A673 (cell line): ENCODE measurements around the gene CD1C. TPM values are rescaled to one million over a fixed set of nuclear protein-coding genes. Genes with fewer than 3 reads are reported as not detected.
"Not testable (repeated sequence)": the region's sequence is repeated elsewhere in the genome, so short reads cannot be mapped to it uniquely, and the experiment has no call there.

Source experiments
- BruUV-seq: library from RNA; stranded (reverse); fragments of 400-500 nt; replicated peaks from 2 replicates; lab custom pipeline; 2021; lab: Mats Ljungman, UMichigan
- CTCF ChIA-PET: fragments of 300-600 bp; sonication (Branson Sonifier 250); formaldehyde crosslinking; loops from one replicate; lab custom pipeline; 2022; ENCODE audit warnings: antibody characterized with exemption; lab: Charles Lee
- POLR2A ChIA-PET: fragments of 300-600 bp; sonication (Branson Sonifier 250); formaldehyde crosslinking; loops from one replicate; lab custom pipeline; 2022; ENCODE audit warnings: antibody characterized with exemption; ENCODE audit not compliant: low non-redundant PET; lab: Charles Lee
- DNase-seq: peaks from one replicate; pipeline ENCODE4 v3.0.0-alpha.2; 2015; ENCODE audit warnings: low spot score
- H3K27ac ChIP-seq: fragments of 200-600 bp; sonication (generic); 2 replicates; pipeline ENCODE4 v1.5.1; 2016; ENCODE audit warnings: mixed run types, low read depth, mild to moderate bottlenecking, mixed read lengths, antibody characterized with exemption, low read length; ENCODE audit not compliant: poor library complexity, severe bottlenecking
- H3K27me3 ChIP-seq: fragments of 200-600 bp; sonication (generic); replicated peaks from 2 replicates; pipeline ENCODE4 v1.6.1; 2017; ENCODE audit warnings: mixed run types, low read depth, mild to moderate bottlenecking, mixed read lengths, antibody characterized with exemption, low read length; ENCODE audit not compliant: insufficient read depth, poor library complexity
- H3K36me3 ChIP-seq: fragments of 200-600 bp; sonication (generic); 2 replicates; pipeline ENCODE4 v1.6.1; 2016; ENCODE audit warnings: mixed run types, mild to moderate bottlenecking, mixed read lengths, antibody characterized with exemption, low read length; ENCODE audit not compliant: insufficient read depth, poor library complexity, severe bottlenecking
- H3K4me1 ChIP-seq: fragments of 200-600 bp; sonication (generic); 2 replicates; pipeline ENCODE4 v1.6.1; 2017; ENCODE audit warnings: mixed run types, mild to moderate bottlenecking, mixed read lengths, antibody characterized with exemption, low read length; ENCODE audit not compliant: insufficient read depth, poor library complexity, severe bottlenecking
- H3K4me3 ChIP-seq: fragments of 200-600 bp; sonication (generic); 2 replicates; pipeline ENCODE4 v1.5.1; 2016; ENCODE audit warnings: low read depth, mixed run types, mild to moderate bottlenecking, mixed read lengths, low read length; ENCODE audit not compliant: poor library complexity, severe bottlenecking
- H3K9me3 ChIP-seq: fragments of 200-600 bp; sonication (generic); 2 replicates; pipeline ENCODE4 v1.6.1; 2016; ENCODE audit warnings: mixed run types, low read depth, mild to moderate bottlenecking, mixed read lengths, antibody characterized with exemption, low read length; ENCODE audit not compliant: poor library complexity, severe bottlenecking
- CTCF ChIP-seq: fragments of 300-800, 200-600 bp; sonication (generic); conservative IDR thresholded peaks from 2 replicates; pipeline ENCODE4 v1.5.1; 2017; ENCODE audit warnings: low read depth, mild to moderate bottlenecking, antibody characterized with exemption, low read length, moderate library complexity, mixed read lengths
- EZH2 ChIP-seq: fragments of 200-600 bp; sonication (generic); IDR thresholded peaks from 2 replicates; pipeline ENCODE4 v1.6.1; 2017; ENCODE audit warnings: borderline replicate concordance, low read depth, mild to moderate bottlenecking, mixed read lengths, antibody characterized with exemption, low read length; ENCODE audit not compliant: poor library complexity, severe bottlenecking
- intact Hi-C: fragments of 100-400 bp; cut with micrococcal nuclease; formaldehyde crosslinking; loops from one replicate; pipeline ENCODE4 v1.10.0; 2022; ENCODE audit not compliant: unreplicated experiment
- total RNA-seq: library from RNA; stranded (reverse); gene quantifications from 2 replicates; pipeline ENCODE4 v1.2.3, GENCODE V29; 2021

The CD1C gene
- total RNA-seq, 1 experiment from 2014 or later, result not detected

GRCh38 chr1:158333405-158334155 lies 43.9 kb downstream of the CD1C start:
- Histone ChIP-seq H3K4me3 (no peak overlapping the region), H3K9me3 (no peaks in the 10 kb centered on the region), H3K4me1 (no peaks in the 10 kb centered on the region), H3K27ac (no peak overlapping the region), H3K27me3 (peaks cover 13% of the 10 kb centered on the region), H3K36me3 (no peaks in the 10 kb centered on the region)
- DNase-seq, result no peak
- intact Hi-C loops, result loop anchor here (10.0 kb wide), 1 partner anchor 369 kb away; no protein-coding TSS in a partner anchor
- no TSS peak for BruUV-seq
- CTCF ChIA-PET, result no interaction called here
- no peak for TF ChIP-seq EZH2
- TF ChIP-seq CTCF, result no peak
- POLR2A ChIA-PET, result no interaction called here

- DNase-seq, result no peak
- no peak overlapping the region for H3K27ac ChIP-seq
- peaks cover 13% of the 10 kb centered on the region for H3K27me3 ChIP-seq
- no peak for TF ChIP-seq CTCF
- TF ChIP-seq EZH2, result no peak
- ChIA-PET POLR2A (no interaction called here), CTCF (no interaction called here)
- no peaks in the 10 kb centered on the region for H3K36me3 ChIP-seq
- no peak overlapping the region for H3K4me3 ChIP-seq
- no peaks in the 10 kb centered on the region for H3K9me3 ChIP-seq
- no TSS peak for BruUV-seq
- intact Hi-C loops, result loop anchor here (10.0 kb wide), 1 partner anchor 370 kb away; no protein-coding TSS in a partner anchor
- H3K4me1 ChIP-seq, result no peaks in the 10 kb centered on the region
These were observed 44.9 kb downstream of the CD1C start for GRCh38 chr1:158334526-158335212.

GRCh38 chr1:158335213-158335532 lies 45.5 kb downstream of the CD1C start:
- BruUV-seq, result no TSS peak
- no peak for DNase-seq
- POLR2A ChIA-PET, result no interaction called here
- Histone ChIP-seq H3K4me1 (no peaks in the 10 kb centered on the region), H3K9me3 (no peaks in the 10 kb centered on the region), H3K4me3 (no peak overlapping the region), H3K36me3 (no peaks in the 10 kb centered on the region), H3K27ac (no peak overlapping the region), H3K27me3 (peaks cover 13% of the 10 kb centered on the region)
- TF ChIP-seq EZH2 (no peak), CTCF (no peak)
- CTCF ChIA-PET, result interaction anchor here (0.6 kb wide), 1 partner anchor 248 kb away, joined by 4 read pairs; no protein-coding TSS in a partner anchor
- intact Hi-C loops, result loop anchor here (10.0 kb wide), 1 partner anchor 370 kb away; no protein-coding TSS in a partner anchor

GRCh38 chr1:158336413-158336812 lies 46.7 kb downstream of the CD1C start:
- POLR2A ChIA-PET, H3K27me3 ChIP-seq, H3K27ac ChIP-seq, H3K9me3 ChIP-seq, CTCF ChIA-PET, DNase-seq, H3K4me3 ChIP-seq, BruUV-seq, H3K36me3 ChIP-seq, H3K4me1 ChIP-seq: not testable (repeated sequence)
- intact Hi-C loops, result loop anchor here (10.0 kb wide), 1 partner anchor 372 kb away; no protein-coding TSS in a partner anchor
